ENCODE measurements around the gene SLC29A2.
A peak's percentile ranks its signal among the peaks of the same experiment; 100 is the strongest.

SLC29A2 gene

DNA sequence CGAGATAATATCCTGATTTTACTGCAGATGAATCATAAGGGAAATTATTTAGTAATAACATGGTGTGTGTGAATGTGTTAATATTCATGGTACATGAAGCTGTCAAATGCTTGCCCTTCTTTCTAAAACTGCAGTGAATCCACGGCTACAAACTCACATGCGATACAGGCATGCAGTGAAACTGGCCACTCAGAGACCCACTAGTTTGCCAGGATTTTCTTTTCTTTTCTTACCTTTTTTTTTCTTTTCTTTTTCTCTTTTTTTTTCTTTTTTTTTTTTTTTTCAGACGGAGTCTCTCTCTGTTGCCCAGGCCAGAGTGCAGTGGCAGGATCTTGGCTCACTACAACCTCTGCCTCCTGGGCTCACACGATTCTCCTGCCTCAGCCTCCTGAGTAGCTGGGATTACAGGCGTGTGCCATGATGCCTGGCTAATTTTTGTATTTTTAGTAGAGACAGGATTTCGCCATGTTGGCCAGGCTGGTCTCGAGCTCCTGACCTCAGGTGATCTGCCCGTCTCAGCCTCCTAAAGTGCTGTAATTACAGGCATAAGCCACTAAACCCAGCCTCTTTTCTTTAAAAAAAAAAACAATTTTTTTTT lies 2.2 kb upstream of the SLC29A2 start:
- H3K27ac ChIP-seq = peak overlapping the region; percentile 98

DNA sequence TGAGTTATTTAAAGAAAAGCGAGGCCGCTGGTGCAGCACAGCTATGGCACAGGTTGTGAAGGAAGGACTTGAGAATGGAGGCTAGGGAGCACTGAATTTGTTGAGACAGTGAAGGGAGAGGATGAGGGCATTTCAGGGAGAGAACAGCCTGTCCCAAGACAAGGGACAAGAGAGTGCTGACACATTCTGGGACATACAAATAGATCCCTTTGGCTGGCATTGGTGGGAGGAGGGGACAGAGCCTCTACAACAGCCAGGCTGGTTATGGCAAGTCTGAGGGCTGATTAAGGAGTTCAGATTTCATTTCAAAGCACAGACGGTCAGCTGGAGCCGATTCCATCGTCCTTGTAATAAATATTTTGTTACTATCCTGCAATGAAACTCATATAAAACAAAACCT lies 1.7 kb upstream of the SLC29A2 start:
- peak overlapping the region; percentile 98 for H3K27ac ChIP-seq
- TF ChIP-seq CTCF (conservative IDR thresholded peaks at IDR 0.05) = no peak

More for the DNA sequence above, 2.2 kb upstream of the SLC29A2 start:
- TF ChIP-seq CTCF (conservative IDR thresholded peaks at IDR 0.05) = 0 out of 2 replicates have a peak, but pooled peaks have one; percentile 9

DNA sequence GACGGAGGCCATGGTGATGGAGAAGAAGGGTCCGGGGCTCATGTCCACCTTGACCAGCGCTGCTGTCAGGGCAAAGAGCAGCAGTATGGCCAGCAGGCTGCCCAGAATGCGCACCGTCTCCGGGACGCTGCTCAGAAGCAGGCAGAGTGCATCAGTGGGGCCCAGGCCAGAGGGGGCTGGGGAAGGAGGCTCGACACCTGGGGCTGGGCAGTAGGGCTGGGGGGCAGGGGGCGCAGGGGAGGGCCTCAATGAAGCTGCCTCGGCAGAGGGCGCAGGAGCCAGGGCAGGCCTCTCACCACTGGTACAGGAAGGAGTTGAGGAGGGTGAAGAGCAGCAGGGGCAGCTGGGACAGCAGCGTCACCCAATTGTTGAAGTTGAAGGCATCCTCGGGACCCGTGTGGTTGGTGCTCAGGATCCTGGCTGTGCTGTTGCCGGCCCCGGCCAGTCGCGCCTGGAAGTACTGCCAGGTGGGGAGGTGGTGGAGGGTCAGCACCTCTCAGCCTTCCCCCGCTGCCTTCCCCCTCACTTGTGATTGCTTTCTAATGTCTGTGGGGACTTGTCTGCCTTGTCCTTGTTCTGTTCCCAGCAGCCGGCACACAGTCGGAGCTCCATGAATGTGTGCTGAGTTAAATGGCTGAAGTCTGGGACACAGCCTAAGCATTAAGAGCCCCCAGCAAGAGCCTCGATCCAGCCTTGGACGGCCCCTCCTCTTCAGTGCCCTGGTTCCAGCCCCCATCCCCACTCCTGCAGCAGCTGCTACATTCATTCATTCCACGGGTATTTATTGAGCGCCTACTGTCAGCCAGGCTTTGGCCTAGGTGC lies 2.3 kb downstream of the SLC29A2 start:
- TF ChIP-seq CTCF (conservative IDR thresholded peaks at IDR 0.05) = no peak
- peak overlapping the region; percentile 98; the same call in 1 of the 2 replicates for H3K27ac ChIP-seq

GRCh38 chr11:66368484-66368883 lies 3.1 kb downstream of the SLC29A2 start:
- no peak for TF ChIP-seq CTCF (conservative IDR thresholded peaks at IDR 0.05)
- peak overlapping the region; percentile 98; the same call in 1 of the 2 replicates for H3K27ac ChIP-seq

- TF ChIP-seq CTCF (conservative IDR thresholded peaks at IDR 0.05) = no peak
- H3K27ac ChIP-seq = no peak overlapping the region; the same call in 1 of the 2 replicates
These were observed 3.8 kb downstream of the SLC29A2 start for GRCh38 chr11:66367561-66368312.

GRCh38 chr11:66366844-66367477 lies 4.6 kb downstream of the SLC29A2 start:
- TF ChIP-seq CTCF (conservative IDR thresholded peaks at IDR 0.05) = no peak
- no peak overlapping the region for H3K27ac ChIP-seq
